GM18909 (cell line): Measurements from ENCODE around the gene MIB2.
"Not testable (repeated sequence)": the region's sequence is repeated elsewhere in the genome, so short reads cannot be mapped to it uniquely, and the experiment has no call there.

Experiments
- ATAC-seq: cut with Tn5 transposase; IDR thresholded peaks from one replicate; pipeline ENCODE4 v1.9.1; 2021; ENCODE audit warnings: mild to moderate bottlenecking; ENCODE audit not compliant: unreplicated experiment, poor library complexity

Gene MIB2

DNA sequence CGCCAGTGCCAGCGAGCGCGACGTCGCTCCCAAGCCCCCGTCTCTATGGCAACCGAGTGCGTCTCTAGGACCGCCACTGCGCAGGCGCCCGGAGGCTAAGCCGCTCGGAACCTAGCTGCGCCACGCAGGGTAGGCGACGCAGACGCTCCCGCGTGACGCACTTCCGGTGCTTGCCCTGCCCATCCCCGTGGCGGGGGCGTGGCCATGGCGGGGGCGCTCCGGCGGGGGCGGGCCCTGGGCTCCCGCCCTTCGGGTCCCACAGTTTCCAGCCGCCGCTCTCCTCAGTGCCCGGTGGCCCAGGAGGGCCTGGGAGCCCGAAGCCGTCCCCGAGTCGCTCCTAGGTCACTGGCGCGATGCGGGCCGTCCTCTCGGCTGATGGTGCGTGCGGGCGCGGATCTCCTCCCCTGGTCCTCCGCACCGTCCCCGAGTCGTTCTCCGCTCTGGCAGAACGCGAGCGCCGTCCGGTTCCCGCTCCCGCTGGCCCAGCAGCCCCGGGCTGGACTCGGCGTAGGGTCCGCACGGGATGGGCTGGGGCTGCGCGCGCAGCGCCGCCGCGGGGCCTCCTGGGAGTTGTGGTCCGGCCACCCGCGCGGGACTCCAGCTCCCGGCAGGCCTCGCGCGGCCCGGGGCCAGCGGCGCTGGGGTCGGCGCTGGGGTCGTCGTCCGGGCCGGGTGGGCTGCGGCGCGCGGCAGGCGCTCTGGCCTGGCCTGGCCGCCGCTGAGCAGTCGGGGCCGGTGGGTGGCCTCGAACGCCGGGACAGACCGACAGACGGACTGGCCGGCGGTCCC, at the start of gene MIB2:
MIB2 (plus strand) TSS at position 245 of the 789 bp plus-strand sequence. CDS start 7,953 bp downstream, outside the sequence.
- peak; percentile 80 for ATAC-seq

DNA sequence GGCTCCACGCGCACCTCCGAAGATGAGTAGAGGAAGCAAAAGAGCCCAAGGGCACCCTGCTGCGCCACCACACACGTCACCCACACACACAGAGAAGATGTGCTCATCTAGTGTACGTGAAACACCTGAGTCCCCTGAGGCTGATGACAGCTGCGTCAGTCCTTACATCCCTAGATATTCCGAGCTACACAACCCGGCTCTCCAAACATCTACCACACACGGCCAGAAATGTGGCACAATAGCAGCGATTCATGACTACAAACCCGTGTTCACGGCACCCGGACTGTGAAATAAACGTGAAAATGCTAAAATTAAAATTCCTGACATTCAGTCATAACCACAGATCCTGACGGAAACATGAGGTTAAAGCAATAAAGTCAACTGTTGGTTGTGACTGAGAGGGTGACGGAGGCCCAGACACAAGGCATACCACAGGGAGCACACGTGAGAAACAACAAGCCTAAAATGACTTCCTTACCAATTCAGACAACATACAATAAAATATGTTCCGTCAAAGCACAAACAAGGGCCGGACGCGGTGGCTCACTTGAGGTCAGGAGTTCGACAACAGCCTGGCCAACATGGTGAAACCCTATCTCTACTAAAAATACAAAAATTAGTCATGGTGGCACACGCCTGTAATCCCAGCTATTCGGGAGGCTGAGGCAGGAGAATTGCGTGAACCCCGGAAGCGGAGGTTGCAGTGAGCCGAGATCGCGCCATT, 48.0 kb upstream of the MIB2 start:
- ATAC-seq: no peak

DNA sequence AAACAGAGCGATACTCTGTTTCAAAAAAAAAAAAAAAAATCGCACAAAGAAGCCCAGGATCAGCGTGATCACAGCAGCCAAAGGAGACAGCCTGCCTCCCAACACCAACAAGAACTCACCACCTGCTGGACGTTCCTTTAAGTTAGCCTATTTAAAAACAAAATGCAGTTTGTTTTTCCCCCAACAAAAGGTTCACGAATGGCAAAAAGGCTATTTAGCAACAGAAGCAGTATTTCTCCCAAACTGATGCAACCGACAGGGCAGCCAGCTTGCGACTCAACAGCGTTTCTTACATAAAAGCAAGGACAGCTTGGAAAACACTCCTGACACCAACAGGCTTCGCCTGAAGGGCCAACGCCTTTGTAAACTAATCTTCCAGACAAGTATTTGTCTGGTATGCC, 47.4 kb upstream of the MIB2 start:
- no peak for ATAC-seq

DNA sequence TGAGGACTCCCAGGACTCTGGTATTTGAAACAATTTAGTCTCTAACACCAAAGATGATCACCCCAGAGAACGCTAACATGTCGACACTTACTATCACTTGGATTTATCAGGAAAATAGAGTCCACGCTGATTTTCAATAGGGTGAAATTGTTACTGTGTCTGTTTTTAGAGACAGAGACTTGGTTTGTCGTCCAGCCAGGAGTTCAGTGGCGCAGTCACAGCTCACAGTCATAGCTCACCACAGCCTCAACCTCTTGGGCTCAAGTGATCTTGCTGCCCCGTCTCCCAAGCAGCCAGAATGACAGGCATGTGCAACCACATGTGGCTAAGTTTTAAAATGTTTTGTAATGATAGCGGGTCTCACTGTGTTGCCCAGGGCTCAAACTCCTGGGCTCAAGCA, 46.0 kb upstream of the MIB2 start:
- no peak for ATAC-seq

DNA sequence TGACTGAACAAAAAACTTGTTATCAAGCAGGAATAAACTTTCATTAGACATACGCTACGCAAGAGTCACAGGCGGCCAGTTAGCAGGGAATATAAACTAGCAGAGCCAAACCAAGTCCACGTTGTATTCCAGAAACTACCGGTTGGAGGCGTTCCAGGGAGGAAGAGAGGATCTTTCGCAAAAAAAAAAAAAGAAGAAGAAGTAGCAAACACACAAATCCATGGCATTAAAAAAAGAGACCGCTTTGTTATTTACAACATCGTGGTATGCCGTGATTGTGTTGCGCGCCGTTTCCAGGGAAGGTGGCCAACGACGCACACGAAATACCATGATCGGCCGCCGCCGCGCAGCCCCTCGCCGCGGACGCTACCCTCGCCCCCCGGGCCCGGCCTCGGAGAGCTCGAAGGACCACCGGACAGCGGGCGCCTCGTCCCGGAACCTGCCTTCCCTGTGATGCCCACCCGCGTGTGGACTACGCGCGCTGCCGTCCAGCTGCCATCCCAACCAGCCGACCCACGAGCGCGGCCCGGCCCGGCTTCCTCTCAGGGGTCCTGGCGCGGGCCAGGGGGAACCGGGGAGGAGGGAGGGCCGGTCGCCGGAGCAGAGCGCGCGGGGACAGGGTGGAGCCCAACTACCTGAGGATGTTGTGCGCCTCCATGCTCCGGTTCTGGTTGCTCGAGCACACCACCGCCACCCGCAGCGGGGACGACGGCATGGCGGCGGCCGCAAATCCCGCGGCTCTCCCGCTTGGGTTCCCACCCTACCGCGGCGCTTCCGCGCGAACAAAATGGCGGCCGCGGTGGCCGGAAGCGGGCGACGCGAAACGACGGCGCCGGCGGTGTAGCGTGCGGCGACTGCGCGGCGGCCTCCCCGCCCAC, 41.2 kb upstream of the MIB2 start:
- ATAC-seq: peak; percentile 66

DNA sequence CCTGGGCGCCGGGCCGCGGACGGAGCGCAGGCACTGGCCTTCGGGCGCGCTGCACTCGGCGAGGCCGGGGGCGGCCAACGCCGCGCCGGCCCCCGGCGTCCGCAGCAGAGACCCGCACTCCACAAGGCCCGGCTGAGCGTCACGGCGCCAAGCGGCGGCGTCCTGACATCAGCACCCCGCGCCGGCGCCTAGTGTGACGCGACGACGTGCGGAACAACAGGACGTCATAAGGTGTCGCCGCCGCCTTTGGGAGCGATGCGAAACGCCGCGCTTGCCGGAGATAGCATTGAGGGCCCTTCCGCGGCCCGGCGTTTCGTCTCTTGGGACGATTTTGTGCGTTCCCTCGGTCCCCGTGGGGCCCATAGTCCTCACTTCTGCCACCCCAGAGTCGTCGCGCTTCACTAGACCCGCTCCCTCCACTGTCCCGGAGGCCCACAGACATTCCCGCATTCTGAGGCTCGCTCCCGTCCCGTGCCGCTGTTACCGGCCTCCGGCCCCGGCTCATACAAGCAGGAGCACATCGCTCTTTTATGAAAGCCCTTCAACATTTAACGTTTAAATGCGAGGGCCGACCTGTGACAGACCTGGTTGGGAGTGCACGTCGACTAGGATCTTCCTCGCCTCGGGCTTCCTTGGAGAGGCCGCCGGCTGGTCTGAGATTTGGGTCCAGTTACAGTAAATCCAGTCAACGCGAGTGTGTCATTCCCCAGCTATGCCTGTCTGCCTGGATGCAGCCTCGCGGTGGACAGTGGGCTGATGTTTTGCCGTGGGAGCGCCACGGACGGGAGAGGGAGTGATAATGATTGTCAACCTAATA, 40.4 kb upstream of the MIB2 start, which contains the start of gene SSU72:
SSU72 (minus strand) TSS at position 143 of the 817 bp plus-strand sequence. CDS start 306 bp downstream, outside the sequence.
- peak; percentile 74 for ATAC-seq

DNA sequence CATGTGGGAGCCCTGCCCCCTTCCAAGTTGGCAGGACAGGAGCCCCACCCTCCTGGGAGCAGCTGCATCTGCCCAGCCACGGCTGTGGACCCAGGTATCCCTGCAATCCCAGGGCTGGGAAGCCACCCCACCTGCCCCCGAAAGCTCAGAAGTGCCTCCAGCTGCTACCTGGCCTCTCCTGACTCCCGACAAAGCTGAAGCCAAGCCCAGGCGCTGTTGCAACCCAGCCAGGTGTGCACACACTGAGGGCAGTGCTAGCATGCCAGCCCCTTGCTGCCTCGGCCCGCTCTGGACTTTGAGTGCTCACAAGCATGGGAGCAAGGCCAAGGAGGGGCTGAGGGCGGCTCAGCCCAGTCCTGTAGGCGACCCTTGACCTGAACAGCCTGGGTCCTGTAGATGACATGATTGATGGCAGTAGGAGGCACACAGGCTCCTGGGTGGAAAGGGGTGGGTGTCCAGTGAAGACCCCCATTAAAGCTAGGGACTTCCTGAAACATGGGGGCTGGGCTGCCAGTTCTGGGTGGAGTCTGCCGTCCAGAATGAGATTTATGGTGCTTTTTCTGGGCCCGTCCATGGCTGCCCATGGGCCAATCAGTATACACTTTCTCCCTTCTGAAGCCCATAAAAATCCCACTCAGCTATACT, 37.8 kb upstream of the MIB2 start:
- ATAC-seq: no peak

DNA sequence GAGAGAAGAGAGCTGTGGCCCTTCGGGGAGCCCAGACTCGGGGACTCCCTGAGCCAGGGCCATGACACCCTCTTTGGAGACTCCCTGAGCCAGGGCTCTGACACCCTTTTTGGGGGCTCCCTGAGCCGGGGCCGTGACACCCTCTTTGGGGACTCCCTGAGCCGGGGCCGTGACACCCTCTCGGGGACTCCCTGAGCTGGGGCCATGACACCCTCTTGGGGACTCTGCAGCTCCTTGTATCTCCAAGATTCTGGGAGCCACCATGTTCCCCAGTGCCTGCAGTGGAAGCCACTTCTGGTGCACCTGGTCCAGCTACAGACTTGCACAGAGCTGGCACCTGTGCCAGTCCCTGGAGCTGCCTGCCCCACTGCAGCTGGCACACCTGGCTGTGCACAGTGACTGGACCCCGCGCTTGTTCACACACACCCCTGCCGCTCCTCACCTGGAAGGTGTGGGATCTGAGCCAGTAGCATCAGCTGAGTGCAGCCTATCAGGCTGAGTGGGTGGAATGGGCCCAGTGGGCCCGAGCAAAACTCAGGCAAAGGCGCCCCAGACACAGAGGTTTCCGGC, 36.8 kb upstream of the MIB2 start:
- no peak for ATAC-seq

DNA sequence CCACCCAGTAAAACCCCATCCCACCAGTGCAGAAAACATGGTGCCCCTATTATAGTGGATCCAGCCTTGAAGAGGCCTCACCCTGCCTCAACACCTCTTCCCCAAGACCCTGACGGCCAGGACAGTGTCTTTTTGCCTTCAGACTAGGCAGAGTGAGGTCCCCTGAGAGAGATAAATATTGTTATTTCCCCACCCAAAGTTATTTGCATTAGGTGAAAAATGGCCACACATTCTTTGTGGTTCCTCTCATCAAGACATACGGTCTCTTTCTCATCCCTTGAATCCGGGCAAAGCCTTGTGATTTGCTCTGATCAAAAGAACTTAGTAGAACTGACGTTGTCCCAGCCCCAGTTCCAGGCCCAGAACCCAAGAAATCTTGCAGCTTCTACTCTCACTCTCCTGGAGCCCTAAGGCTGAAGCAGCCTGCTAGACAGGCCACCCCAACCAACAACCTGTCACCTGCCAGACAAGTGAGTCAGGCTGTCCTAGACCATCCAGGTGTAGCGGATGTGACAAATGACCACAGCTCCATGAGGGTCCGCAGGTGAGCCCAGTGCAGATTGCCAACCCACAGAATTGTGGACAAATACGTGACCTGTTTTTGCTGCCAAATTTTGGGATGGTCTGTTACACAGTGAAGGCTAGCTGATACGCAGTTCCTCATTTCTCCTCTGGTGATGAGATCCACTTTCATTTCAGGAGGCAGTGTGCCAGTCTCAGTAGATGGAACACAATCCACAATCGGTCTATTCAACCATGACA, 32.5 kb upstream of the MIB2 start:
- no peak for ATAC-seq

DNA sequence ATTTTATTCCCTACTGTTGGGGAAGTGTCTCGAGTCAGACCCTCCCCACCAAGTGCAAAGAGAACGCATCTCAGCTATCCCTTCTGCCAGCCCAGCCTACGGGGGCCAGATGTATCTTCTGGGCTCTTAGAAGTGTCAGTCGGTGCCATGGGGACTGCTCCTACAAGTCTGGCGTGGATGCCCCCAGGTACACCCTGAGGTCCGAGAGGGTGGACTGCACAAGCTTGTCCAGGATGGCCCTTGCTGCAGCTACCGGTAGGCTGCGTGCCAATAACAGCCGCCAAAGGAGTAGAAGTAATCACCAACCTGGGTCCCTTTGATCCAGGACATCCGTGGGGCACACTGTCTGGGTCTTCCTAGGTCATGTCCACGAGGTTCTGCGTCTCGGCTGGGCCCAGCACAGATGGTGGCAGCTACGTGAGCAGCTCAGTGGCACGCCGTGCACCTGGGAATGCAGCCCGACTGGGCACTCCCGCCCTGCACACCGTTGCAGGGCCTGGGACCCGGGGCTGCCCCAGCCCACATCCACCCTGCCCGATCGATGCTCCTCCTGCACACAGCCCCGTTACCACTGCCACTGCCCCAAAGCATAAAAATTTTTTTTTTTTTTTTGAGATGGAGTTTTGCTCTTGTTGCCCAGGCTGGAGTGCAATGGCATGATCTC, 31.8 kb upstream of the MIB2 start:
- no peak for ATAC-seq

DNA sequence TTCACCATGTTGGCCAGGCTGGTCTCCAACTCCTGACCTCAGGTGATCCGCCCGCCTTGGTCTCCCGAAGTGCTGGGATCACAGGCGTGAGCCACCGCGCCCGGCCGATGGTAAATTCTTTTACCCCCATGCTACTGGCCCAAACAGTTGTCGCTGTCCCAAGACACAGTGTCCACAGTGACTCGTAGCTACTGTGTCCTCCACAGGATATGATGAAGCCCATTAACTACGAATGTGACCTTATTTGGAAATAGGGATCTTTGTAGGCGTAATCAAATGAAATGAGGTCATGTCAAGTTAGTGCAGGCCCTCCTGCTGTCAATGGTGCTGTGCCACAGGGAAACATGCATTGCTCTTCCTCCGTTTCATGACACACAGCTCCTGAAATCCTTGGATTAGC, 23.8 kb upstream of the MIB2 start:
- no peak for ATAC-seq

DNA sequence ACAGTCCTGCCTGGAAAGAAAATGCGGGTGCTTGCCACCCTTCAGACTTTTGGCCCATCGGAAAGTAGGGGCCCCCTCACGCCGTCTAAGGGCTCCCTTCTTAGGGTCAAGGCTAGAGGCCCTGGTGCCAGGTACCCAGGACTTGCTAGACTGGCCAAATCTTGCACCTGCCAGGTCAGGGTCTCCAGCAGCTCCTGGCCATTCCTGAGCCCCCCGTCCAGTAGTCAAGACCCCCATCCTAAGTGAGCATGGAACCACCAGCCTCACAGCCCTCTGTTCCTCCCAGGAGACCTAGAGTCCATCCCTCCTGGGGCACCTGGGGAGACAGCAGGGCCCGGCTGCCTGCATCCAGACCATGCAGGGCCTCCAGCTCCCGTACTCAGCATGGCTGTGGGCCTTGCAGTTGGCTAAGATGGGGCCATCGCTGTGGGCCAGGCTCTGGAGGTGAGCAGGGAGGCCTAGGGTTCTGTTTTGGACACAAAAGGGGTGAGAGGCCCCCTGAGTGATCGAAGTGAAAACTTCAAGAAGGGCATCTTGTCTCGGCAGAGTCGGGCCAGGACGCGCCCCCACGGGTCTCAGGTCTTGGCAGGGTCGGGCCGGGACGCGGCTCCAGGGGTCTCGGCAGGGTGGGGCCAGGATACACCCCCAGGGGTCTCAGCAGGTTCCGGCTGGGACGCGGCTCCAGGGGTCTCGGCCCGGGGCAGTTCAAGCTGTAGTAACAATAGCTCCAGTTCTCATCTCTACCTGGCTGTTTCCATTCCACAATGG, 21.3 kb upstream of the MIB2 start:
- ATAC-seq: no peak

DNA sequence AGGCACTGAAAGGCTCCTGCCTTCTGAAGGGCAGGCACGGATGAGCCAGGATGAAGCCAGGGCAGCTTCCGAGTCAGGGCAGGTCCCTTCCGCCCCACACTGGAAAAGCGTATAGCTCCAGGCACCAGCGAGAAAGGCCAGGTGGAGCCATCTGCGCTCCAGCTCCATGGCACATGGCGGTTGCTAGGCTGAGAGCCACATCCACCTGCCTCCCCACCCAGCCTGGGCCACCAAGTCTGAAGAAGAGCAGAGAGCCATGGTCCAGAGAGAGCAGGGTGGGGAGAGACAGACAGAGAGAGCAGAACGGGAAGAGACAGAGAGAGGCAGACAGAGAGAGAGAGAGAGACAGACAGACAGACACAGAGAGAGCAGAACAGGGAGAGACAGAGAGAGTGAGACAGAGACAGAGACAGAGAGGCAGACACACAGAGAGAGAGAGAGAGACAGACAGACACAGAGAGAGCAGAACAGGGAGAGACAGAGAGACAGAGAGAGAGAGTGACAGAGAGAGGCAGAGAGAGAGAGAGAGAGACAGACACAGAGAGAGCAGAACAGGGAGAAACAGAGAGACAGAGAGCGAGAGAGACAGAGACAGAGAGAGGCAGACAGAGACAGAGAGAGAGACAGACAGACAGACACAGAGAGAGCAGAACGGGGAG, 20.6 kb upstream of the MIB2 start:
- no peak for ATAC-seq

DNA sequence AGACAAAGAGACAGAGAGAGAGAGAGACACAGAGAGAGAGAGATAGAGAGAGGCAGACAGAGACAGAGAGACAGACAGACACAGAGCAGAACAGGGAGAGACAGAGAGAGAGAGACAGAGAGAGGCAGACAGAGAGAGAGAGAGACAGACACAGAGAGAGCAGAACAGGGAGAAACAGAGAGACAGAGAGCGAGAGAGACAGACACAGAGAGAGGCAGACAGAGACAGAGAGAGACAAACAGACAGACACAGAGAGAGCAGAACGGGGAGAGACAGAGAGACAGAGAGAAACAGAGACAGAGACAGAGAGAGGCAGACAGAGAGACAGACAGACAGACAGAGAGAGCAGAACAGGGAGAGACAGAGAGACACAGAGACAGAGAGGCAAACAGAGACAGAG, 20.0 kb upstream of the MIB2 start:
- ATAC-seq: not testable (repeated sequence)

DNA sequence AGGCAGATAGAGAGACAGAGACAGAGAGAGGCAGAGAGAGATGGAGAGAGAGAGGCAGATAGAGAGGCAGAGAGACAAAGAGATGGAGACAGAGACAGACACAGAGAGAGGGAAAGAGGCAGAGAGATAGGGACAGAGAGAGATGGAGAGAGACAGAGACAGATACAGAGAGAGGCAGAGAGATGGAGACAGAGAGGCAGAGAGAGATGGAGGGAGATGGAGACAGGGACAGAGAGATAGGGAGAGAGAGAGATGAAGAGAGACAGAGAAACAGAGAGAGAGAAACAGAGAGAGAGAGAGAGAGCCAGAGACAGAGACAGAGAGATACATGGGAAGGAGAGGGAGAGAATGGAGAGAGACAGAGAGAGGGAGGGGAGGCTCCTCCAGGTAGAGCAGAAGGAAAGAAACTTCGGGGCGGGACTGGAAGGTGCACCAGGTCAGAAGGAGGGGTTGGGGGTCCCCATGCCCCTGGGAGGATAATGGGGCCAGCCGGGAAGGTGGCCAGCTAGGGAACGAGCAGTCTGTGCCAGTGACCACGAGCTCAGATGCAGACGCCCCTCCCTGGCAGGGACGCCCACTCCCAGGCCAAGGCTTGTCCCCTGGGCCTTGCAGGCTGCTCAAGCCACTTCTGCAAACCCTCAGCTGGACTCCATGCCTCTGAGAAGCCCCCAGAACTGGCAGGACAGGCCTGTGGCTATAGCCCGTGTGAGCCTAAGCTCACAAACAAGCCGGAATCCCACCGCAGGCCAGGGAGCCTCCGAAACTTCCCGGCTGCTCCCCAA, 18.6 kb upstream of the MIB2 start:
- ATAC-seq: no peak
